Measurements from ENCODE around the gene ABITRAM. TPM values are rescaled to one million over a fixed set of nuclear protein-coding genes. Genes with fewer than 3 reads are reported as not detected.

Gene ABITRAM
- total and polyA plus RNA-seq, 2 of the 13 experiments (the other 11 are each of a cell fraction or from before 2014, with no cell fraction given), result 10.2 to 21.6 TPM

GRCh38 chr9:108894225-108894997, 39.8 kb upstream of the ABITRAM start (continued):
- TF ChIP-seq PRDM15 (CRISPR knock-in tag; IDR thresholded peaks at IDR 0.05) (no peak), ZNF337 (CRISPR knock-in tag; IDR thresholded peaks at IDR 0.05; ENCODE audit: borderline replicate concordance, low read depth) (no peak), JUND (CRISPR knock-in tag; IDR thresholded peaks at IDR 0.05) (peak; percentile 56; the same call in 1 of the 2 replicates), KLF11 (CRISPR knock-in tag; IDR thresholded peaks at IDR 0.05) (no peak), ZNF883 (CRISPR knock-in tag; IDR thresholded peaks at IDR 0.05; ENCODE audit: not compliant biosample characterization) (no peak), ZNF460 (CRISPR knock-in tag; IDR thresholded peaks at IDR 0.05; ENCODE audit: borderline replicate concordance) (no peak; the same call in 1 of the 2 replicates), TFE3 (CRISPR knock-in tag; IDR thresholded peaks at IDR 0.05) (peak; percentile 66; the same call in 1 of the 2 replicates), JUNB (CRISPR knock-in tag; IDR thresholded peaks at IDR 0.05; ENCODE audit: borderline replicate concordance) (no peak), PHB2 (IDR thresholded peaks at IDR 0.05; ENCODE audit: partially characterized antibody) (no peak), ZNF703 (CRISPR knock-in tag; IDR thresholded peaks at IDR 0.05; ENCODE audit: borderline replicate concordance) (no peak)
- TF ChIP-seq, protein P1, sequence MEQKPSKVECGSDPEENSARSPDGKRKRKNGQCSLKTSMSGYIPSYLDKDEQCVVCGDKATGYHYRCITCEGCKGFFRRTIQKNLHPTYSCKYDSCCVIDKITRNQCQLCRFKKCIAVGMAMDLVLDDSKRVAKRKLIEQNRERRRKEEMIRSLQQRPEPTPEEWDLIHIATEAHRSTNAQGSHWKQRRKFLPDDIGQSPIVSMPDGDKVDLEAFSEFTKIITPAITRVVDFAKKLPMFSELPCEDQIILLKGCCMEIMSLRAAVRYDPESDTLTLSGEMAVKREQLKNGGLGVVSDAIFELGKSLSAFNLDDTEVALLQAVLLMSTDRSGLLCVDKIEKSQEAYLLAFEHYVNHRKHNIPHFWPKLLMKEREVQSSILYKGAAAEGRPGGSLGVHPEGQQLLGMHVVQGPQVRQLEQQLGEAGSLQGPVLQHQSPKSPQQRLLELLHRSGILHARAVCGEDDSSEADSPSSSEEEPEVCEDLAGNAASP (CRISPR knock-in tag; IDR thresholded peaks at IDR 0.05; ENCODE audit: borderline replicate concordance), result peak; percentile 87
- TF ChIP-seq, protein P2, sequence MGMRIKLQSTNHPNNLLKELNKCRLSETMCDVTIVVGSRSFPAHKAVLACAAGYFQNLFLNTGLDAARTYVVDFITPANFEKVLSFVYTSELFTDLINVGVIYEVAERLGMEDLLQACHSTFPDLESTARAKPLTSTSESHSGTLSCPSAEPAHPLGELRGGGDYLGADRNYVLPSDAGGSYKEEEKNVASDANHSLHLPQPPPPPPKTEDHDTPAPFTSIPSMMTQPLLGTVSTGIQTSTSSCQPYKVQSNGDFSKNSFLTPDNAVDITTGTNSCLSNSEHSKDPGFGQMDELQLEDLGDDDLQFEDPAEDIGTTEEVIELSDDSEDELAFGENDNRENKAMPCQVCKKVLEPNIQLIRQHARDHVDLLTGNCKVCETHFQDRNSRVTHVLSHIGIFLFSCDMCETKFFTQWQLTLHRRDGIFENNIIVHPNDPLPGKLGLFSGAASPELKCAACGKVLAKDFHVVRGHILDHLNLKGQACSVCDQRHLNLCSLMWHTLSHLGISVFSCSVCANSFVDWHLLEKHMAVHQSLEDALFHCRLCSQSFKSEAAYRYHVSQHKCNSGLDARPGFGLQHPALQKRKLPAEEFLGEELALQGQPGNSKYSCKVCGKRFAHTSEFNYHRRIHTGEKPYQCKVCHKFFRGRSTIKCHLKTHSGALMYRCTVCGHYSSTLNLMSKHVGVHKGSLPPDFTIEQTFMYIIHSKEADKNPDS (CRISPR knock-in tag; IDR thresholded peaks at IDR 0.05), result no peak
- TF ChIP-seq, protein P3, sequence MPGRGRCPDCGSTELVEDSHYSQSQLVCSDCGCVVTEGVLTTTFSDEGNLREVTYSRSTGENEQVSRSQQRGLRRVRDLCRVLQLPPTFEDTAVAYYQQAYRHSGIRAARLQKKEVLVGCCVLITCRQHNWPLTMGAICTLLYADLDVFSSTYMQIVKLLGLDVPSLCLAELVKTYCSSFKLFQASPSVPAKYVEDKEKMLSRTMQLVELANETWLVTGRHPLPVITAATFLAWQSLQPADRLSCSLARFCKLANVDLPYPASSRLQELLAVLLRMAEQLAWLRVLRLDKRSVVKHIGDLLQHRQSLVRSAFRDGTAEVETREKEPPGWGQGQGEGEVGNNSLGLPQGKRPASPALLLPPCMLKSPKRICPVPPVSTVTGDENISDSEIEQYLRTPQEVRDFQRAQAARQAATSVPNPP (CRISPR knock-in tag; IDR thresholded peaks at IDR 0.05), result no peak
- TF ChIP-seq, protein P4, sequence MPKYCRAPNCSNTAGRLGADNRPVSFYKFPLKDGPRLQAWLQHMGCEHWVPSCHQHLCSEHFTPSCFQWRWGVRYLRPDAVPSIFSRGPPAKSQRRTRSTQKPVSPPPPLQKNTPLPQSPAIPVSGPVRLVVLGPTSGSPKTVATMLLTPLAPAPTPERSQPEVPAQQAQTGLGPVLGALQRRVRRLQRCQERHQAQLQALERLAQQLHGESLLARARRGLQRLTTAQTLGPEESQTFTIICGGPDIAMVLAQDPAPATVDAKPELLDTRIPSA (CRISPR knock-in tag; IDR thresholded peaks at IDR 0.05; ENCODE audit: borderline replicate concordance), result no peak
